PFSK-1 (cell line): ENCODE results near the gene ADCK1.

ENCODE experiments used
- FOXP2 ChIP-seq: optimal IDR thresholded peaks from 2 replicates; pipeline ENCODE3; 2011; ENCODE audit warnings: borderline replicate concordance, control low read depth, inconsistent platforms; ENCODE audit not compliant: insufficient read depth; ENCODE audit errors: extremely low read length, extremely low read depth
- POLR2AphosphoS5 ChIP-seq: IDR thresholded peaks from 2 replicates; pipeline ENCODE4 v1.6.1; 2012; ENCODE audit warnings: low read depth, mild to moderate bottlenecking, control low read depth, low read length, moderate library complexity
- REST ChIP-seq, 2 experiments: IDR thresholded peaks; 2 replicates each; pipeline versions ENCODE4 v1.6.1 to v1.8.0; 2011 to 2012; ENCODE audit warnings: low read depth in 2 of 2, low read length in 2 of 2, control low read depth in 1 of 2, inconsistent platforms in 1 of 2, mild to moderate bottlenecking in 1 of 2, moderate library complexity in 1 of 2; ENCODE audit not compliant: insufficient read depth in 1 of 2
- SIN3A ChIP-seq: IDR thresholded peaks from 2 replicates; pipeline ENCODE4 v1.6.1; 2012; ENCODE audit warnings: mild to moderate bottlenecking, low read length, moderate library complexity, borderline replicate concordance; ENCODE audit not compliant: insufficient read depth
- TAF1 ChIP-seq: IDR thresholded peaks from 2 replicates; pipeline ENCODE4 v1.6.1; 2012; ENCODE audit warnings: low read length, control low read depth, borderline replicate concordance; ENCODE audit not compliant: insufficient read depth

ADCK1 gene

GRCh38 chr14:77868552-77869285, 68.8 kb downstream of the ADCK1 start:
- TF ChIP-seq TAF1 (no peak), FOXP2 (no peak), SIN3A (no peak), POLR2AphosphoS5 (no peak), REST (IDR thresholded peaks at IDR 0.05; ENCODE audit: insufficient read depth in 1 of 2, low read depth in 2 of 2, low read length in 2 of 2) (no peak)

GRCh38 chr14:77869340-77869739, 69.4 kb downstream of the ADCK1 start:
- TF ChIP-seq FOXP2 (no peak), SIN3A (no peak), POLR2AphosphoS5 (no peak), REST (IDR thresholded peaks at IDR 0.05; ENCODE audit: insufficient read depth in 1 of 2, low read depth in 2 of 2, low read length in 2 of 2) (no peak), TAF1 (no peak)

- TF ChIP-seq TAF1 (no peak), FOXP2 (no peak), SIN3A (no peak), POLR2AphosphoS5 (no peak), REST (IDR thresholded peaks at IDR 0.05; ENCODE audit: insufficient read depth in 1 of 2, low read depth in 2 of 2, low read length in 2 of 2) (no peak)
Measured at GRCh38 chr14:77870646-77871045, 70.7 kb downstream of the ADCK1 start.

GRCh38 chr14:77872152-77872551, 72.2 kb downstream of the ADCK1 start:
- TF ChIP-seq SIN3A (no peak), TAF1 (no peak), REST (IDR thresholded peaks at IDR 0.05; ENCODE audit: insufficient read depth in 1 of 2, low read depth in 2 of 2, low read length in 2 of 2) (no peak), POLR2AphosphoS5 (no peak), FOXP2 (no peak)

GRCh38 chr14:77872983-77873382, 73.1 kb downstream of the ADCK1 start:
- TF ChIP-seq SIN3A (no peak), POLR2AphosphoS5 (no peak), FOXP2 (no peak), REST (IDR thresholded peaks at IDR 0.05; ENCODE audit: insufficient read depth in 1 of 2, low read depth in 2 of 2, low read length in 2 of 2) (no peak), TAF1 (no peak)
